GM19023 (cell line): ENCODE results near the gene ID1.
A peak's percentile ranks its signal among the peaks of the same experiment; 100 is the strongest.
"Not testable (repeated sequence)": the region's sequence is repeated elsewhere in the genome, so short reads cannot be mapped to it uniquely, and the experiment has no call there.

Experiments used
- ATAC-seq: cut with Tn5 transposase; IDR thresholded peaks from one replicate; pipeline ENCODE4 v1.9.1; 2021; ENCODE audit warnings: mild to moderate bottlenecking, moderate library complexity; ENCODE audit not compliant: unreplicated experiment

Gene ID1

GRCh38 chr20:31572701-31573554, 32.2 kb upstream of the ID1 start:
- peak; percentile 82 for ATAC-seq

DNA sequence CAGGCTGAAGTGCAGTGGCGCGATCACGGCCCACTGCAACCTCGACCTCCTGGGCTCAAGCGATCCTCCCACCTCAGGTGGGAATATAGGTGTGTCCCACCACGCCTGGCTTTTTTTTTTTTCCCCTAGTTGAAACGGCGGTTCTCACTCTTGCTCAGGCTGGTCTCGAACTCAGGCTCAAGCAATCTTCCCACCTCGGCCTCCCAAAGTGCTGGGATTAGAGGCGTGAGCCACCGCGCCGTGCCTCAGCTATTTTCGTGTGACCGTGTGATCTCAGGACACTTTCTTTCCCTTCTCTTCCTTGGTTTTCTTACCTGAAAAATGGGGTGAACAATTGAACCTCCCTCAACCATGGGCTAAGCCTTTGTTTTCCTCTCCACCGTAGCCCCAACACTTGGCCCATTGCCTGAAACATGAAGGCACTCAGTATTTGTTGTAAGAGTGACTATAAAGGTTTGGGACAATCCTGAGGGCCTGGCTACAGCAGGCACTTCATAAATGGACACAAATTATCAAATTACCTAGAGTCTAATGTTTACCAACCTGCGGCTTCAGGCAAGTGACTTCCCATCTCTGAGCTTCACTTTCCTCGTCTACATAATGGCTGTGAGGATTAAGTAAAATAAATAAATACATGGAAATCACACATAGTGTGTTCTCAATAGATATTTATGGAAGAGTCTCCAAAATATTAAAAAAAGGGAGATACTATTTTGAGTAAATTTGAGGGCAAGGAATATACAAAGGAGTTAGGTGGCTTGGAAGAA, 31.4 kb upstream of the ID1 start:
- peak; percentile 26 for ATAC-seq

GRCh38 chr20:31574986-31575385, 30.1 kb upstream of the ID1 start:
- not testable (repeated sequence) for ATAC-seq

DNA sequence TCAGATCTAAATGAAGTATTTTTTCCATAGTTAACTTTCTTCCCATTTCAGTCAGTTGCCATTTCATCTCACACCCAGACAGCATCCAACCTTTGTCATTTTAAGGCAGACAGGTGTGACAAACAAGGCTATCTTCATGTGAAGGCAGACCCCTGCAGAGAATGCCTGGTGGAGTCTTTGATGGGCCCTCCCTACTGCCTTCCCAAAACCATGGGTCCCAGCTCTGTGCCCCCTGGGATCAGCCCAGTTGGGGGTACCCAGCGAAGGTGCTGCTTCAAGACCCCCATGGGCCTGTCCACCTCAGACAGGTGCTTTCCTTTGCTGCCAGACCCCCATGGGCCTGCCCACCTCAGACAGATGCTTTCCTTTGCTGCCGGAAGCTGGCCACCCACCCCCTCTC, 28.3 kb upstream of the ID1 start:
- ATAC-seq = no peak

DNA sequence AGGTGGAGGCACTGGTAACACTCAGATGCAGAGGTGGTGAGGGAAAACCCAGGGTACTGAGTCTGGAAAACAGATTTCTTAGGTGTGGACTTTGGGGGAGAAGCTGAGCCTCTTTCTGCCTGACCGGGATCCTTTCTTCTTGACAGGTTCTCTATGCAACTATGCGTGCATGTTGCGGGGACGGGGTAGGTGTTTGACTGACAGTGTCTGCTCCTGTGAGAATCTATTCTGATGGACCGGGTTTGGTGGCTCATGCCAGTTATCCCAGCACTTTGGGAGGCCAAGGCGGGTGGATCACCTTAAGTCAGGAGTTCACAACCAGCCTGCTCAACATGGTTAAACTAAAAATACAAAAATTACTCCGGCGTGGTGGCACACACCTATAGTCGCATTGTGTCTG, 27.9 kb upstream of the ID1 start:
- ATAC-seq = no peak

DNA sequence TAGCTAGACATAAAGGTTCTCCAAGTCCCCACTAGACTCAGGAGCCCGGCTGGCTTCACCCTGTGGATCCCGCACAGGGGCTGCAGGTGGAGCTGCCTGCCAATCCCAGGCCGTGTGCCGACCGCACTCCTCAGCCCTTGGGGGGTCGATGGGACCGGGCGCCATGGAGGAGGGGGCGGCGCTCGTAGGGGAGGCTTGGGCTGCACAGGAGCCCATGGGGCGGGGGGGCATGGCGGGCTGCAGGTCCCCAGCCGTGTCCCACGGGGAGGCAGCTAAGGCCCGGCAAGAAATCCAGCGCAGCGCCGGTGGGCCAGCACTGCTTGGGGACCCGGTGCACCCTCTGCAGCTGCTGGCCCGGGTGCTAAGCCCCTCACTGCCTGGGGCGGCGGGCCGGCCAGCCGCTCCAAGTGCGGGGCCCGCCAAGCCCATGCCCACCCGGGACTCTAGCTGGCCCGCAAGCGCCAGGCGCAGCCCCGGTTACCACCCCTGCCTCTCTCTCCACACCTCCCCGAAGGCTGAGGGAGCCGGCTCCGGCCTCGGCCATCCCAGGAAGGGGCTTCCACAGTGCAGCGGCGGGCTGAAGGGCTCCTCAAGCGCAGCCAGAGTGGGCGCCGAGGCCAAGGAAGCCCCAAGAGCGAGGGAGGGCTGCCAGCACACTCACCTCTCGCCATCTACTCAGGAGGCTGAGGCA, 26.5 kb upstream of the ID1 start:
- no peak for ATAC-seq

- ATAC-seq = no peak
Observed at GRCh38 chr20:31579245-31579644, 25.8 kb upstream of the ID1 start.

- not testable (repeated sequence) for ATAC-seq
Observed at GRCh38 chr20:31579941-31580651, 25.0 kb upstream of the ID1 start.

- no peak for ATAC-seq
Observed at GRCh38 chr20:31580706-31581105, 24.4 kb upstream of the ID1 start.

DNA sequence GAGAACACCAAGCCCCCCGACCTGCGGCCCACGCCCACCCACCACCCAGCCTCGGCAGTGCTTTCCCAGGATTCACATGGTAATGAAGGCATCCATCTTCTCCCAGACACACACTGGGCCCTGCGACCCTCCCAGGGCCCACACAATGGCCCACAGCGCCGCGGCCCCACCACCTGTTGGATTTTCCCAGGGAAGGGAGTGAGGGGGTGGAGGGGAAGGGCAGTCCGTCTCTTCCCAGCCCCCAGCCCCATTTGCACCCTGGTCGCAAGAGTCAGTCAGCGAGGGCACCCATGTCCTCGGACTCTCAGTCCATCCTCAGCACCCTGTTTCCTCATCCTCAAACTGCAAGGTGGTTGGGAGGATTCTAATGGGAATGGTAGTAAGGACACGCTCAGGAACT, 23.7 kb upstream of the ID1 start:
- ATAC-seq = no peak

- ATAC-seq = no peak
Observed at GRCh38 chr20:31587545-31588389, 17.3 kb upstream of the ID1 start.

DNA sequence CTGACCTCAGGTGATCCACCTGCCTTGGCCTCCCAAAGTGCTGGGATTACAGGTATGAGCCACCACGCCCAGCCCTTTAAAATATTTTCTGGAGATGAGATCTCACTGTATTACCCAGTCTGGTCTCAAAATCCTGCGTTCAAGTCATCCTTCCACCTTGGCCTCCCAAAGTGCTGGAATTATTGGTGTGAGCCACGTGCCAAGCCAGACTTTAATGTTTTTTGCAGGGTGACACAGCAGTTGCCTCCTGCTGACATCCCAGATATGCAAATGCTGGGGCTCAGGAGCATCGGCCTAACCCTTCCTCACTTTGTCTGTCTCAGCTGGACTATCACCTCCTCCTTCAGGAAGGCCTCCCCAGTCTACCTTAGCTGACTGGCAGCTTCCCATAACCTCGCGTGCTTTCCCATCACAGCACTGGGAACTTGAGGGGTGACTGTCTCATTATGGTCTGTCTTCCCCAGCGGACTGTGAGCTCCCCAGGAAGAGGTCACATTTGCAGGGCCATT, 14.3 kb upstream of the ID1 start:
- ATAC-seq = no peak

GRCh38 chr20:31593221-31594001, 11.7 kb upstream of the ID1 start:
- no peak for ATAC-seq

DNA sequence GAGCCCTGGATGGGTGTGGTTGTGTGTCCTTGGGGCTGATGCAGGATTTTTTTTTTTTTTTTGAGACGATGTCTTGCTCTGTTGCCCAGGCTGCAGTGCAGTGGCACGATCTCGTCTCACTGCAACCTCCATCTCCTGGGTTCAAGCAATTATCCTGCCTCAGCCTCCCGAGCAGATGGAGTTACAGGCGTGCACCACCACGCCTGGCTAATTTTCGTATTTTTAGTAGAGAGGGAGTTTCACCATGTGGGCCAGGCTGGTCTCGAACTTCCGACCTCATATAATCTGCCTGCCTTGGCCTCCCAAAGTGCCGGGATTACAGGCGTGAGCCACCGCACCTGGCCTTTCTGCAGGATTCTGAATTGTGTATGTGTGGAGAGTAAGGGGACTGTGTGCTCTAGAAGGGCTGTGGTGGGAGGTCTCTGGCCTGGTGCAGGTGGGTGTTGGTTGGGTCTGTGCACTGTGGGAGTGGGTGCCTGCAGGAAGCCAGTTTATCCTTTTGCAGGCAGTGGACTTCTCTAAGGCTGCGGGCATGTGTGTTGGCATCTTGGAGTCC, 11.0 kb upstream of the ID1 start:
- no peak for ATAC-seq

GRCh38 chr20:31594558-31595379, 10.3 kb upstream of the ID1 start:
- no peak for ATAC-seq

- ATAC-seq = no peak
Observed at GRCh38 chr20:31595380-31595653, 9.8 kb upstream of the ID1 start.

GRCh38 chr20:31595654-31596411, 9.3 kb upstream of the ID1 start:
- ATAC-seq = no peak

DNA sequence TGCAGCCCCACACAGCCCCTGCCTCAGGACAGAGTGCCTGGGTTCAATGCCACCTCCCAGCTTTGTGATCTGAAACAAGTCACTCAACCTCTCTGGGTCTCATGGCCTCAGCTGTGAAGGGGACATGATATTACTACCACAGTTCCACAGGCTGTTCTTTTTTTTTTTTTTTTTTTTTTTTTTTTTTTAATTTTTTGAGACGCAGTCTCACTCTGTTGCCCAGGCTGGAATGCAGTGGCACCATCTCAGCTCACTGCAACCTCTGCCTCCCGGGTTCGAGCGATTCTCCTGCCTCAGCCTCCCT, 8.7 kb upstream of the ID1 start:
- not testable (repeated sequence) for ATAC-seq
